ENCODE results near the gene USB1. TPM values are rescaled to one million over a fixed set of nuclear protein-coding genes. Genes with fewer than 3 reads are reported as not detected.
"Not testable (repeated sequence)": the region's sequence is repeated elsewhere in the genome, so short reads cannot be mapped to it uniquely, and the experiment has no call there.

Gene USB1
- total RNA-seq, 1 donor from 2014 or later: 42.4 TPM

DNA sequence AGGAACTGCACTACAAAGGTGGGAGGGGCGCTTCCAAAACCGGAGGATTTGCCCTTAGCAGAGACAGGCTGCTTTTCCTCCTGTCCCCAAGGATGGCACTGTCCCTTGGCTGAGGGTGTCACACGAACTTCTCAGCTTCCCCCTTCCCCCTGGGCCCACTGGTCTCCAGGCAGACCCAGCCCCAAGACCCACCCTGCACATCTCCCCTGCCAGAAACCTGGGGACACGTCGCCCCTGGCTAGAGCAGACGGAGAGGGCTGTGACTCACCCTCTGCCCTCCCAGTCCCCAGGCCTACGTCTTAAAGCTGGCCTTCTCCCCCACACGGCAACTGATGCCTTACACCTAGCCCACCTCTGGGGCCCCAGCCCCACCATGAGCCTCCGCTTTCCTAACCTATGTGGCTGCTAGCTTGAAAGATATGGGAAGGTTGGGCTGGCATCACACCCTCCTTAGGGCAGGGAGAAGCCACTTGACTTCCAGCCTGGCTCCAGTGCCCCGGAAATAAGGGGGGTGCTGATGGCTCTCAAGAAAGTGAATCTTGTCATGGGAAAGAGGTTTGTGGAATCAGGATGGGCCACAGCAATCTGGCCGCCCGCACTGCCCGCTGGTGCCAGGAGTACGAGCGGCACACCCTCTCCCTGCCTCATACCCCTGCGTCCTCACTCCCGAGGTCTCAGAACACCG, 5.3 kb upstream of the USB1 start:
- DNase-seq (ENCODE audit: low spot score): no peak

DNA sequence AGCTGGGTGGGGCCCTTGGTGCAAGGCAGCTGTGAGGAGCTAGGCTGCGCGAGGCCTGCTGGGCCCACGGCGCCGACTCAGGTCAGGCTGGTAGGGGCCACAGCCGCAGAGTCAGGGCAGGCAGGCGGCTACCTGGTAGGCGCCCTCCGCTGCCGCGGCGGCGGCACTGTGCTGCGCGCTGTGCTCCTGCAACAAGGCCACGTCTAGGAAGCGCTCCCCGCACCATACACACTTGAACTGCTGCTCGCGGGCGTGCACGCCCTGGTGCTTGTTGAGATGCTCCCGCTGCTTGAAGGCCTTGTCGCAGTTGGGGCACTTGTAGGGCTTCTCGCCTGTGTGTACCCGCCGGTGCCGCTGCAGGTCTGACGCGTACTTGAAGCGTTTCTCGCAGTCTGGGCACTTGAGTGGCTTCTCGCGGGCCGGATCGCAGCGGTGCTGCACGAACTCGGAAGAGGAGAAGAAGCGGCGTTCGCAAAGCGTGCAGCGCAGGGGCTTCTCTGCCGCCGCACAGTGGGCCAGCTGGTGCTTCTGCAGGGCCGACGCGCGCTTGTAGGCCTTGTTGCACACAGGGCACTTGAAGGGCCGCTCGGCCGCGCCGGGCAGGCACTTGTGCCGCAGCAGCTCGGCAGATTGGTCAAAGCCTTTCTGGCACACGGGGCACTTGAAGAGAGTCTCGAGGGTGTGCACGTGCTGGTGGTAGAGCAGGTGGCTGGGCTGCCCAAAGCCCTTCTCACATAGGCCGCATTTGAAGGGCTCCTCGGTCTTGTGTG, 4.6 kb upstream of the USB1 start:
- no peak for DNase-seq (ENCODE audit: low spot score)

DNA sequence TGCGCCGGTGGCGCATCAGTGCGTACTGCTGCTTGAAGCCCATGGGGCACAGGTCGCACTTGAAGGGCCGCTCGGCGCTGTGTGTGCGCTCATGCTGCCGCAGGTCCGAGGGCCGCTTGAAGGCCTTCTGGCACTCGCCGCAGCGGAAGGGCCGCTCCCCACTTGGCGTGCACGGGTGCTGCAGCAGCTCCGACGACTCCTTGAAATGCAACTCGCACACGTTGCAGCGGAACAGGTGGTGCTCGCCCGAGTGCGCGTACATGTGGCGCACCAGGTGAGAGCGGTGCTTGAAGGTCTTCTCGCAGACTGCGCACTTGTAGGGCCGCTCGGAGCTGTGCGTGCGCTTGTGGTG, 4.1 kb upstream of the USB1 start:
- no peak for DNase-seq (ENCODE audit: low spot score)

DNA sequence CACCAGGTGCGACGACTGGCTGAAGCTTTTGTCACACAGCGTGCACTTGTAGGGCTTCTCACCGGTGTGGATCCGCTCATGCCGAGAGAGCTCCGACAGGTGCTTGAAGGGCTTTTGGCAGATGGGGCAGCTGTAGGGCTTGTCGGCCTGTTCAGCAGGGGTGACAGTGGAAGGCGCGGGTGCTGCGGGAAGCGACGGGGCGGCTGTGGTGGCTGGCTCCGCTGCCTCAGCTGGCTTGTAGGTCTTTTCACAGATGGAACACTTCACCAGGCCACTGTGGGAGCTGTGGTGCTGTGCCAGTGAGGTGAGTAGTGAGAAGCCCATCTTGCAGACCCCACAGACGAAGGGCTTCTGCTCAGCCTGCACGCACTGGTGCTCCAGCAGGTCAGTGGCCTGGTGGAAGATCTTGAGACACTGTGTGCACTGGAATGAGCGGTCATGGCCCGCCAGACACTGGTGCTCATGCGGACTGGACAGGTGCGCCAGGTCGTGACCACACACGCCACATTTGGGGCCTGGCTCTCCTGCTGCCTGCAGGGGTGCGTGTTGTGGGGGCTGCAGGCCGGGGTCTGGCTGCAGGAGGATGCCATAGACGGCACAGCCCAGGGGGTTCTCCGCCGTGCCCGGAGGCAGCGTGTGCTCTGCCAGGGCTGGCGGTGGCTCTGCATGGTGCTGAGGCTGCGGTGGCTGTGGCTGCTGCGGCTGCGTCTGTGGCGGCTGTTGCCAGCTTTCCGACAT, 3.5 kb upstream of the USB1 start:
- DNase-seq (ENCODE audit: low spot score): no peak

DNA sequence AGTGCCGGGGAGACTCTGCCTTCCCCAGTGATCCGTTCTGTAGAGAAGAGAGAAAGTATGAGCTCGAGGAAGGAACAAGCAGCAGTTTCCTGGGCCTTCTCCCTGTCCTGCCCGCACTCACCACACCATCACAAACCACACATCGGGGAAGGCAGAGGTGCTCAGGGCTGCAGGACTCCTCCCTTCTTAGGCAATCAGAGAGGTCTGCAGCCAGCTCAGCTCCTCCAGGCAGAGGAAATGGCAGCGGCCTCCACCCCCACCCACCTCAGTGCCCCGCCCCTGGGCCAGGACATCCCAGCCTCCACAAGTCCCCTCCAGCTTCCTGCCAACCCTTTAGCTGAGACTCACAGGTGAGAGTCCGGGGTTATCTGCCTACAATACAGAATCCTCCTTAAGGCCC, 2.7 kb upstream of the USB1 start:
- DNase-seq (ENCODE audit: low spot score): no peak

DNA sequence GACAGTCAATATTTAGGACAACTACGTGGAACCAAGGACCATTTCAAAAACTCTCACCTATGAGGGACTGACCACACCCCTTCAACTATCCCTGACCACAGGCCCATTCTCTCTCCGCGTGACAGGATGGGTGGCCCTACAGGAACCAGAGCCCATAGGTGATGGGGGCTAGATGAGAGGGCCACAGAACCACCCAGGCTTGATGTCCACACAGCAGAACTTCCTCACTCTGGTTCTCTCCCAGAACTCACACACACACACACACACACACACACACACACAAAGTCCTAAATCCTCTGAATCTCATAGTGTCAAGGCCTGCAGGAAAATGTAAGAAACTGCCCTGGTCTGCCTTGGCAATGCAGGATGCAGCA, 2.2 kb upstream of the USB1 start:
- no peak for DNase-seq (ENCODE audit: low spot score)

DNA sequence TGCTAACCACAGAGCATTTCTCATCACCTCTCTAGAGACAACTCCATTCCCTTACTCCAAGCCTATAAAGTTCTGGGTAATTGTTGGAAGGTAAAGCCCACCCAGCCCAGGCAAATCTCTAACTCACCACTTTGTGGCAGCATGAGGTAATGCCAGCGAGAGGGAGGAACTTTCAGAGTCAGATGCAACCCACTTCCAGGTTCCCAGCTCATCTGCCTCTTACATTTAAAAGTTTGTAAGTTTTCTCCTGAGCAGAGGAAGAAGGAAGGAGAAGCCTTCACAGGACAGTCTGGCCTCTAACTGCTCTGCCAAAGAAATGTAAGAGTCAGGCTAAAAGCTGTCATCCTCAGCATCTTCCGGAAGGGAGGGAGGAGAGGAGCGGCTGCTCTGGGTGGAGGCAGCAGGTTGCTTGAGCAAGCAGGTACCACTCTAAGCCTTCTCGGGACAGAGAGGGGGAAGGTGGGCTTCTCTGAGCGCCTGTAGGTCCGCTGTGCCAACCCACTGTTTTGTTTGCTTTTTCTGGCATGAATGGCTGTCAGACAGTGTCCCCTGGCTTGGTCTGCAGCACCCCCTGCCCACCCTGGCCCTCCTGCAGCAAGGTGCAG, 1.7 kb upstream of the USB1 start:
- no peak for DNase-seq (ENCODE audit: low spot score)

DNA sequence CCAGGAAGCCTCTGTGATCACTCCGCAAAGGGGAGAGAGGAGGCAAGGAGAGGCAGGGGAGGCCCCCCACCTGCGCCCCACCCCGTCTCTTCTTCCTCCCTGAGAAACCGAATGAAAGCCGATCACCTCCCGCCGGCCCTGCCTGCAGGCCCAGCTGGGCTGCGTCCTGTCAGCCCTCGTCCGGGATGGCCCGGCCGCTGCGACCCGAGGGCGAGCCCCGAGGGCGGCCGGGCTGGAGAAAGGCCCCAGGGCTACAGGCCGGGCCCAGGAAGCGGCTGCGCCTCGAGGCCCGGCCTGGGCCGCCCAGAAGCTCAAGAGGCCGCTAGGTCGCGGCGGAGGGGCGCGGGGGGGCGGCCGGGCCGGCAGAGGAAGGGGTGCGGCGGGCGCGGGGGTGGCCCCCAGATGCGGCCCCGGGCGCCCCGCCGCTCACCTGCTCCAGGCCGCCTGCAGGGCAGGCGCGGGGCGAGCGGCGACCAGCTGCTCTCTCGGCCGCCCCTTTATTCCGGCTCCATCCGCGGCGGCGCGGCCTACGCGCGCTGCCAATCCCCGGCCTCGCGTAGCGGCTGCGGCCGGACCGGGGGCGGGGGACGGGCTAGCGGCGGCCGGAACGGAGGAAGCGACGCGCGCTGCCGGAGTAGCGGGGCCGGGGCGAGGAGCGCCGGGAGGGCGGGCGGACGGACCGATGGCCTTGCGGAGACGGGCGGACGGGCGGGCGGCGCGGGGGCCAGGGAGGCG, 1.1 kb upstream of the USB1 start, which contains the start of gene ZNF319:
Gene ZNF319, minus strand, starts transcription at position 702 of the 735 bp plus-strand sequence. CDS start 2,407 bp downstream, outside the sequence.
- no peak for DNase-seq (ENCODE audit: low spot score)

DNA sequence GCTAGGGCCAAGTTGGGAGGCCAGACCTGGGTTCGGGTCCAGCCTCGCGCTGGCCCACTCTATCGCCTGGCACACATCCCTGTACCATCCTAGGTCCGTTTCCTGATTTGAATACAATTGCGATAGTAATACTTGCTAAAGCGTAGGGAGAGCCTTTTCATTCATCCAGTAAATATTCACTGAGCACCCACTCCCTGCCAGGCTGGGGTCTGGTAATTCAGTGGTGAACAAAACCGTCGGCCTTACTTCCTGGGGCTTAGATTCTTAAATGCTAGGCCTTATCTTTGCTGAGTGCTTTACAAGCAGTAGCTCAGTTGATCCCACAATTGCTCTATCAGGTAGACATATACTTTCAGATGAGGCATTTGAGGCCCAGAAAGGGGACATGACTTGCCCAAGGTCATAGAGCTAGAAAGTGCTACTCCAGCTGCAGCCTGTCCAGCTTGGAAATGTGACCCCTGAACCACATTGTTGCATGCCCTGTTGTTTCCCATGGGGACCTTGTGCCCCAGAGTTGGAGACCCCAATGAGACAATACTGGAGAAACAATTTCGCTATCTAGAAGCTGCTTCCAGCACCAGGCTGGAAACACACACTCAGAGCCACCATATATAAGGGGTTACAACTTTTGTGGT, 691 bp downstream of the USB1 start:
- no peak for DNase-seq (ENCODE audit: low spot score)

DNA sequence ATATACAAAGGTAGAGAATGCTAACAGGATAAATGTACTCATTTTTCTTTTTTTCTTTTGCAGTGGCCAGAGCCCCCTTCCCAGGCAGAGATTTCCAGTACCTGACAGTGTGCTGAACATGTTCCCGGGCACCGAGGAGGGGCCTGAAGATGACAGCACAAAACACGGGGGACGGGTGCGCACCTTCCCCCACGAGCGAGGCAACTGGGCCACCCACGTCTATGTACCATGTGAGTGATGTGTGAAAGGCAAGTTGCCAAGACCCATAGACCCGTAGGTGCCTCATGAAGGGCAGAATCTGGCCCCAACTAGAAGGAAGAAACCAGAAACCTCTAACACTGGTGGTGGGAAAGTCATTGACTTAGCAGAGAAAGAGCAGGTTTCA, 1.2 kb downstream of the USB1 start:
- DNase-seq (ENCODE audit: low spot score): no peak

DNA sequence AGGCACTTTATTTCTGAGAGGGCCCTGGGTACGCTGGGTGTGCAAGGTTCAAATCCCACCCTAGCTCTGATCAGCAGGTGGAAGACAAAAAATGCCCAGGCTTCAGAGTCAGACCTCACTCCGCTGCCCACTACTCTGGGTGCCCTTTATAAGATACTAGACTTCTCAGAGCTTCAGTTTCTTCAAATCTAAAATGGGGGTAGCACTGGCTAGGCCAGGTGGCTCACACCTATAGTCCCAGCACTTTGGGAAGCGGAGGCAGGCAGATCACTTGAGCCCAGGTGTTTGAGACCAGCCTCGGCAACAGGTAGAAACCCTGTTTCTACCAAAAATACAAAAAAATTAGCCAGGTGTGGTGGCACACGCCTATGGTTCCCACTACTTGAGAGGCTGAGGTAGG, 1.7 kb downstream of the USB1 start:
- no peak for DNase-seq (ENCODE audit: low spot score)

DNA sequence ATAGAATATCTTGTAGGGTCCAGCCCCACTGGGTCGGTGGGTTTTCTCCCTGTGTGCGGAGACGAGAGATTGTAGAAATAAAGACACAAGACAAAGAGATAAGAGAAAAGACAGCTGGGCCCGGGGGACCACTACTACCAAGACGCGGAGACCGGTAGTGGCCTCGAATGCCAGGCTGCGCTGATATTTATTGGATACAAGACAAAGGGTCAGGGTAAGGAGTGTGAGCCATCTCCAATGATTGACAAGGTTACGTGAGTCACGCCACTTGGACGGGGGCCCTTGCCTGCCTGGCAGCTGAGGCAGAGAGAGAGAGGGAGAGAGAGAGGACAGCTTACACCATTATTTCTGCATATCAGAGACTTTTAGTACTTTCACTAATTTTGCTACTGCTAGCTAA, 3.5 kb downstream of the USB1 start:
- DNase-seq (ENCODE audit: low spot score): not testable (repeated sequence)

DNA sequence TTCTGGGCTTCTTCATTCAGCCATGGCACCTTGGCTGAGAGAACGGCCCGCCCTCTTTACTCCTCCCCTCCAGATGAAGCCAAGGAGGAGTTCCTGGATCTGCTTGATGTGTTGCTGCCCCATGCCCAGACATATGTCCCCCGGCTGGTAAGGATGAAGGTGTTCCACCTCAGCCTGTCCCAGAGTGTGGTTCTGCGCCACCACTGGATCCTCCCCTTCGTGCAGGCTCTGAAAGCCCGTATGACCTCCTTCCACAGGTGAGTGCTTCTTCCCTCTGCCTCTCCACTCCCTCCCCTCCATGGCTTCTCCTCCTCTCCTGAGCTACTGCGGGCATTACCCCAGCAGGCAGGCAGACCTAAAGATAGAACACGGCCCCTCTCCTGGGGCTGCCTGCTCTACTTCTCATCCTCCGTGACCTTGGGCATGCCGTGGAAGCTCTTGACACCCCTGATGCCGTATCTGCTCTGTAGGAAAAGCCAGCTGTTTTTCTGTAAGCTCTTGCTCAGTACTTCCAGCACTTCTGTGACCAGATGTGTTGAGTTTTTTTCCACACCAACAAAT, 8.7 kb downstream of the USB1 start:
- DNase-seq (ENCODE audit: low spot score): no peak

DNA sequence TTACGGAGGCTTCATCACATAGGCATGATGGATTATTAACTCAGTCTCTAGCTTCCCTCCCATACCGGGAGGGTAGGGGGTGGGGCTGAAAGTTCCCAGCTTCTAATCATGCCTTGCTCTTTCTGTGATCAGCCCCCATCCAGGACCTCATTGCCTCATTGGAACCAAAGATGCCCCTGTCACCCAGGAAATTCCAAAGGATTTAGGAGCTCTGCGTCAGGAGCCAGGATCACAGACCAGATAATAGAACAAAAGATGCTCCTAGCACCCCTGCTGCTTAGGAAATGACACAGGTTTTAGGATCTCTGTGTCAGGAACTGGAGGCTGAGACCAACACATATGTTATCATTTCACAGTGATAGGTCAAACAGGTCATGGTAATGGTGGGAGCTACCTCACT, 9.7 kb downstream of the USB1 start:
- no peak for DNase-seq (ENCODE audit: low spot score)

DNA sequence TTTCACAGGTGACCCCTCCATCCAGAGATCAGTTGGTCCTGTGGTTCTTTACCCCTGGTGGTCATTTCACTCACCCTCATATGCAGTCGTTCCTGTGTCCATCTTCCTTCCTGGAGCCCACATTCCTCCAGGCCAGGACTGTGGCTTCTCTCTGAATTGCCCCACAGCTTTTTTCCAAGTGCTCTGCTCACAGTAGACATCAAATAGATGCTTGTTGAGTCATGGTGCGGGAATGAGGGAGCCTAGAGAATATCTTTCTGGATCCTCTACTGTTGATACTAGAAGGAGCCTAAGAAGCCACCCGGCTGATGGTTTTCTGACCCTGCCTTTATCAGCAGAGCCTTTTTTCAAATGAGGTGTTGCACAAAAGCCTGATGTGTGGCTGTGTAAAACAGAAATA, 10.4 kb downstream of the USB1 start:
- DNase-seq (ENCODE audit: low spot score): no peak

DNA sequence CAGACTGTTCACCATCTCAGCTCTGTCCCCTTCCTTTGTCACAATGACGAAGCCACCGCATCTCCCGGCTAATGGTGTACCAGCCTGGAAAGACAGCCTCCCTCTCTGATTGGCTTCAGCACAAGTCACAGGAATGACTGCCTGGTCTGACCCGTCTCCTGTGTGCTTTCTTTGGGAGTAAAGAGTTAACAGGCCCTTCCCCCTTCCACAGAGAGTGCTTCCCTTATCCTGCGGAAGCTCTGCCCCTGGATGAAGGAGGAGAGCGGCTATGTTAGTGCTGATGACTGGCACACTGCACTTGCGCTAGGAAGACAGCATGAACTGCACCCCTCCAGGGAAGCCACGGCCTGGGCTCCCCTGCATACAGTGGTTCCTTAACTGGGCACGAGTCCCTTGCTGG, 11.3 kb downstream of the USB1 start:
- DNase-seq (ENCODE audit: low spot score): no peak

DNA sequence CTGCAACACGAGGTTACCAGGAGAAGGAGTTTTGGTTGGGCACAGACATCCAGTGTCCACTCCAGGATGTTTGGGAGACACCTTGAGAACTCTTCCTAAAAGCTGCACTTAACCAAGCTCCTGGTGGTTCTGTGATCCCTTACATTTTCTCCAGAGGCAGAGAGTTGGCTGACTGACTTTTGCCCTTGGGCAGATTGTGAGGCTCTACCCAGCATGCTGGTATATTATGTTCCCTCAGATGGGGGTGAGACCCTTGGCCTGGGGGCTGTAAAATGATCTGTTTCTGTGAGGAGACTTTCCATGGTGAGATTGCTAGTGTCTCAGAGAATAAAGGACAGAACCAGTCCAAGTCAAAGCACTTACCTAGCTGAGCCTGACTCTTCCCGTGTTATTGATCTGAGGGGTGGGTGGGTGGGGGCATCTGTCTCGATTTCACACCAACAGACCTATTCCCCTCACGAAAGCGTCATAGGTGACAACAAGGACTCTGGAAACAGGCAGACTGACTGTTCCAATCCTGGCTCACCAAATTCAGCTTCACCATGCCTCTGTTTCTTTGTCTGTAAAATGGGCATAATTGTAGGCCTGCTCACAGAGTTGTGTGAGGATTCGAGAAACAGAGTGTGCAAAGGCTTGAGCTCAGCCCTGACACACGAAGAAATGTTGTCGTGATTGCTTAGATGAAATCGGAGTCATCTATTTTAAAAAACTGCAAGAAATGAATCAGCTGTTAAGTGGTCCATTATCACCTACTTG, 12.2 kb downstream of the USB1 start:
- DNase-seq (ENCODE audit: low spot score): no peak

DNA sequence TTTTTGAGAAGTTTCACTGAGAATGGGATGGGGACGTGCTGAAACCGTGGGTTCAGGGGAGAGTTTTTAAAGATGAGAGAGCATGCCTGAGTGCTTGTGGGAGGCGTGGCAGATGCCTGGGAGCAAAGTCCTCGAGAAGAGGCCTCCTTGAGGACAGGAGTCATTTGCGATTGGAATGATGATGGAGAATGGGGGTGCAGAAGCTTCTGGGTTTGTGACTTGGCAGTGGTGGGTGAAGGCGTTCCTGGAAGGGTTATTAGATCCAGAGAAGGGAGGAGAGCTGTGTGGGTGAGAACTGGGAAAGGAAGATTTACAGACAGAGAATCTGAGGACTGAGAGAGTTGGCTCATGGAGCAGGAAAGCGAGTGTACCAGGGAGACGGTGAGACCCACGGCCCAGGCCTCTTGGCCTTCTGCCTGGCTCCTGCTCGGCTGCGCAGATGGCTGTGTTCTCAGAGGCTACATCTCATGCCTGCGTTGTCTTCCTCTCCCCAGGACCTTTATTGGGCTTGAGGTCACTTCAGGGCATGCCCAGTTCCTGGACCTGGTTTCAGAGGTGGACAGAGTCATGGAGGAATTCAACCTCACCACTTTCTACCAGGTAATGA, 15.7 kb downstream of the USB1 start:
- no peak for DNase-seq (ENCODE audit: low spot score)

DNA sequence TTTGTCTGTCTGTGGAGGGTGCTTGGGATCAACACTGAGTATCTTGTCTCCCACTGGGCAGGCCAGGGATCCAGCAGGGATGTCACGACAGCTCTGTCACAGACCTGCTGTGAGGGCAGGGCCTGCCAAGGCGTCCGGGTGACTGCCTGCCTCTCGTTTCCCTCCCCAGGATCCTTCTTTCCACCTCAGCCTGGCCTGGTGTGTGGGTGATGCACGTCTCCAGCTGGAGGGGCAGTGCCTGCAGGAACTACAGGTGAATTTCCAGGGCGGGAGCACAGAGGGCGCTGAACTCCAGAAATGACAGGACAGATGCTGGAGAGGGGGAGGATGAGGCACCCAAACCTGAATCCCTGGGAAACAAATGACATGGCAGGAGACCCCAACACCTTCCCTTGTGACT, 17.6 kb downstream of the USB1 start:
- DNase-seq (ENCODE audit: low spot score): no peak
